Activated CD8-positive, alpha-beta T cell treated with anti-CD3 and anti-CD28 coated beads for 36 hours (primary cell): ENCODE data around the gene MAPK6. TPM values are rescaled to one million over a fixed set of nuclear protein-coding genes. Genes with fewer than 3 reads are reported as not detected.
A peak's percentile ranks its signal among the peaks of the same experiment; 100 is the strongest.

Source experiments
- ATAC-seq: fragments of 200-7000 bp; cut with Tn5 transposase; one replicate; pipeline ENCODE4 v1.10.0; 2021; ENCODE audit warnings: mild to moderate bottlenecking, moderate library complexity
- CTCF ChIA-PET: fragments of 350-600 bp; sonication (Branson Sonifier 250); formaldehyde crosslinking; loops from one replicate; lab custom pipeline; 2021; ENCODE audit warnings: antibody characterized with exemption; lab: Charles Lee
- POLR2A ChIA-PET: fragments of 350-600 bp; sonication (Branson Sonifier 250); formaldehyde crosslinking; loops from one replicate; lab custom pipeline; 2021; ENCODE audit warnings: antibody characterized with exemption; lab: Charles Lee
- DNase-seq: peaks from one replicate; pipeline ENCODE4 v3.0.0-alpha.2; 2020
- H3K27ac Mint-ChIP-seq: one replicate; pipeline ENCODE4 v1.8.0; 2021; ENCODE audit warnings: mild to moderate bottlenecking, mixed read lengths
- H3K27me3 Mint-ChIP-seq: one replicate; pipeline ENCODE4 v1.8.0; 2021; ENCODE audit warnings: mixed read lengths
- H3K36me3 Mint-ChIP-seq: one replicate; pipeline ENCODE4 v1.8.0; 2021; ENCODE audit warnings: low read depth, mixed read lengths
- H3K4me1 Mint-ChIP-seq: one replicate; pipeline ENCODE4 v1.8.0; 2021; ENCODE audit warnings: low read depth, mixed read lengths
- H3K4me3 Mint-ChIP-seq: one replicate; pipeline ENCODE4 v1.8.0; 2021; ENCODE audit warnings: mild to moderate bottlenecking, moderate library complexity, mixed read lengths
- H3K9me3 Mint-ChIP-seq: one replicate; pipeline ENCODE4 v1.8.0; 2021; ENCODE audit warnings: mixed read lengths
- intact Hi-C: fragments of 100-400 bp; cut with micrococcal nuclease; formaldehyde crosslinking; loops from one replicate; pipeline ENCODE4 v1.10.0; 2022
- total RNA-seq, 2 experiments: library from RNA; stranded (reverse); gene quantifications; one replicate each; pipeline ENCODE4 v1.2.3, GENCODE V29; 2021
- TF ChIP-seq, protein P1 (sequence below): fragments of 200-600 bp; IDR thresholded peaks from one replicate; pipeline ENCODE4 v1.8.0; 2022; ENCODE audit warnings: antibody characterized with exemption, mild to moderate bottlenecking

Gene MAPK6
- total RNA-seq, 2 experiments from 2014 or later, result 40.5 to 42.2 TPM

DNA sequence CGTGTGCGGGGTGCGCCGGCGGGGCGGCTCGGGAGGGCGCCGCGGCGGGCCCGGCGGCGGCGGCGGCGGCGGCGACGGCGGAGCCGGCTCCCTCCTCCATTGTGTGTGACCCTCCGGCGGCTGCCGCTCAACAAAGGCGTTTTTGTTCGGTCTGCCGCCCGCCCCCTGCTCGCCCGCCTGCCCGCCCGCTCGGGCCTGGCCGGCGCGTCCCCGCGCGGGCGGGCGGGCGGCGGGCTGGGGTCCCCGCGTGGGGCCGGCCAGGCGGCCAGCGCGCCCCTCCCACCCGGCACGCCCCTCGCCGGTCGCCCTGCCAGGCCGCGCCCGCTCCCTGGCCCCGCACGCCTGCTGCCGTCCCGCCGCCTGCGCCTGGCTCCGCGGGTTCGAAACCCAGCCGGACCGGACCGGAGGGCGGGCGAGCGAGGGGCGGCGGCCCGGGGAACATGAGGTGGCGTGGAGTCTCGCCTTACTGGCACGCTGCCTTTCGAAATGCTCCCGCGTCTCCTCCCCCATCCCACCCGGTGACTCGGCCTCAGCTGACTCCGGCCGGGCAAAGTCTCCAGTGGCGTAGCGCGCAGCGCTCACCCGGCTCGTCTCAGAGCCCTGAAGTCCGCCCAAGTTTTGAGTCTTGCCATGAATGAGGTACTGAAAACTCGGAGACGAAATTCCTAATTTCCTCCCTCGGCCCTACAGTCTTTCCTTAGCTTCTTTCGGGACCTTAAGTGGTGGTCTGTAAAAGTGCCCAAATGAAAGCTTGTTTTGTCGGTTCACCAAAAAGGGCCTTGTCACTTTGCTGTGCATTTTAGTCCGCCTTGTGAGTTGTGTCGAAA is 588 bp downstream of the MAPK6 start:
- H3K27me3 Mint-ChIP-seq, result no peaks in the 10 kb centered on the region
- DNase-seq, result peak; percentile 80
- TF ChIP-seq, protein P1, sequence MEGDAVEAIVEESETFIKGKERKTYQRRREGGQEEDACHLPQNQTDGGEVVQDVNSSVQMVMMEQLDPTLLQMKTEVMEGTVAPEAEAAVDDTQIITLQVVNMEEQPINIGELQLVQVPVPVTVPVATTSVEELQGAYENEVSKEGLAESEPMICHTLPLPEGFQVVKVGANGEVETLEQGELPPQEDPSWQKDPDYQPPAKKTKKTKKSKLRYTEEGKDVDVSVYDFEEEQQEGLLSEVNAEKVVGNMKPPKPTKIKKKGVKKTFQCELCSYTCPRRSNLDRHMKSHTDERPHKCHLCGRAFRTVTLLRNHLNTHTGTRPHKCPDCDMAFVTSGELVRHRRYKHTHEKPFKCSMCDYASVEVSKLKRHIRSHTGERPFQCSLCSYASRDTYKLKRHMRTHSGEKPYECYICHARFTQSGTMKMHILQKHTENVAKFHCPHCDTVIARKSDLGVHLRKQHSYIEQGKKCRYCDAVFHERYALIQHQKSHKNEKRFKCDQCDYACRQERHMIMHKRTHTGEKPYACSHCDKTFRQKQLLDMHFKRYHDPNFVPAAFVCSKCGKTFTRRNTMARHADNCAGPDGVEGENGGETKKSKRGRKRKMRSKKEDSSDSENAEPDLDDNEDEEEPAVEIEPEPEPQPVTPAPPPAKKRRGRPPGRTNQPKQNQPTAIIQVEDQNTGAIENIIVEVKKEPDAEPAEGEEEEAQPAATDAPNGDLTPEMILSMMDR, result no peak
- no peaks in the 10 kb centered on the region for H3K9me3 Mint-ChIP-seq
- peak overlapping the region; percentile 97 for H3K27ac Mint-ChIP-seq
- H3K4me1 Mint-ChIP-seq, result peaks cover 32% of the 10 kb centered on the region
- ChIA-PET CTCF (interaction anchor here (0.8 to 1.3 kb wide), 5 partner anchors 14 to 139 kb away, joined by 3 to 7 read pairs (median 3); partner anchors contain the start of gene LEO1), POLR2A (interaction anchor here (0.6 to 4.0 kb wide), 10 partner anchors 10 to 91 kb away, joined by 3 to 30 read pairs (median 5); partner anchors contain the start of gene LEO1)
- H3K4me3 Mint-ChIP-seq, result peak overlapping the region; percentile 90
- peak; percentile 57 for ATAC-seq
- H3K36me3 Mint-ChIP-seq, result peaks cover 10% of the 10 kb centered on the region
- intact Hi-C loops, result loop anchor here (5.0 kb wide), 1 partner anchor 37 kb away; no protein-coding TSS in a partner anchor

DNA sequence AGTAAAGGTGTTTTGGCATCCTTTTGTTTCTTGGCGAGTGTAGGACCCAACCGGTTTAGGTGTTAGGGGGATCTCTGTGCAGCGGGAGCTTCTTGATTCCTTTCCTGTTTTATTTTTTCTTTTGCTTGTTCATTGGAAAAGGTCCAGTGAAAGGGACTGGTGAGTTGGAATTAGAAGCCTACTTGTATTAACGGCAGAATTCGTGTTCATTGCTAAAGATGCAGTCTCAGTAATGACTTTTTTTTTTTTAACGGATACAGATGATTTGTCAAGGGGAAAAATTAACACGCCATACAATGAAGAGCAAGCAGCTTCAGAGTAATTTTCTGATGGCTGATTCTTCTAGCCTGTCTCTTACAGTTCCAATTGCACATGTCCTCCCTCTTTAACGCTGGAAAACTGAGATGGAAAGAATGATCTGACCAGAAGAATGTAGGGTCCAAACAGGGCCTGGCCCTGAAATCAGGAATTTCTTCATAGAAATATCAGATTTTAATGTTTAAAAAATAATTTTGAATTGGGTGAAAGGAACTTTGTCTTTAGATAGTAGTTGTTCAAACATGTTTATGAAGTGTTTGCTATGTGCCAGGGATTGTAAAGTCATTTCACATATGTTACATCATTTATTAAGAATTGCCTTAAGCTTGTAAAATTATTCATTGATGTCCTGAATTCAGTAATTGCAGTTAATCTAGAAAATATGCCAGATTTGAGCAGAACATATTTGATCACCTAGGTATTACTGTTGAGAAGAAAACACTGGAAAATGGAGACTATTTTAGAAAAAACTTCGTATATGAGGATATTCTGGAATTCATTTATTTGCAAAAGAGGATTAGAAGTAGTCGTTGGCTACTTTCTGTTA is 1.4 kb downstream of the MAPK6 start:
- peaks cover 32% of the 10 kb centered on the region for H3K4me1 Mint-ChIP-seq
- DNase-seq (no peak), ATAC-seq (peak; percentile 10)
- intact Hi-C loops, result loop anchor here (5.0 kb wide), 1 partner anchor 38 kb away; no protein-coding TSS in a partner anchor
- H3K36me3 Mint-ChIP-seq, result peaks cover 10% of the 10 kb centered on the region
- H3K4me3 Mint-ChIP-seq, result peak overlapping the region; percentile 85
- CTCF ChIA-PET, result interaction anchor here (0.8 to 2.2 kb wide), 7 partner anchors 15 to 138 kb away, joined by 3 to 12 read pairs (median 3); partner anchors contain the start of gene LEO1
- TF ChIP-seq, protein P1, result no peak
- POLR2A ChIA-PET, result interaction anchor here (0.6 to 4.0 kb wide), 11 partner anchors 9 to 90 kb away, joined by 3 to 30 read pairs (median 5); partner anchors contain the start of gene LEO1
- H3K27ac Mint-ChIP-seq, result peak overlapping the region; percentile 97
- no peaks in the 10 kb centered on the region for H3K9me3 Mint-ChIP-seq
- H3K27me3 Mint-ChIP-seq, result no peaks in the 10 kb centered on the region

DNA sequence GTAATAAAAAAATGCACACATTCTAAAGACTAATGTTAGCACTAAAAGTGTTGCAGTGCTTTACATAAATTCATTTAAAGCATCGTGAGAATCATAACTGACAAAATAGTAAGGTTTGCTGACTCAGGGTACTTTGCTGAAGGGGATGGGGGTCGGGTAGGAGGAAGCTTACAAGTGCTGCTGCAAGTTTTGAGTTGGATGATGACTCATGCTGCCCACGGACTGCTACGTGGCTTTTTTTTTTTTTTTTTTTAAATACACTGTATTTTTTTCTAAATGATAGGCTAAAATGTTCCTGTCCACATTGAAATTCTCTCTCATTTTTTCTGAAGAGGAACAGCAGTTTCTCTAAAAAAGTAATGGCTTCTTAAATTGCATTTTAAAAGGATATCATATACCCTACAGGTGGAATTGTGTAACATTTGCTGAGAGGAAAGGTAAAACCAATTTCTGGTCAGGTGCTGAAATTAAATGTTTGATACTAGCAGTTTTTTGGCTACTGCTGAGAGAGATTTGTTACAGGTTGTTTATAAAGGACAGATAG is 2.2 kb downstream of the MAPK6 start:
- intact Hi-C loops, result loop anchor here (5.0 kb wide), 1 partner anchor 39 kb away; no protein-coding TSS in a partner anchor
- H3K4me1 Mint-ChIP-seq, result peaks cover 37% of the 10 kb centered on the region
- H3K4me3 Mint-ChIP-seq, result peak overlapping the region; percentile 85
- DNase-seq, result peak; percentile 86
- TF ChIP-seq, protein P1, result no peak
- ChIA-PET POLR2A (interaction anchor here (1.4 to 4.0 kb wide), 5 partner anchors 9 to 40 kb away, joined by 4 to 30 read pairs (median 6); no protein-coding TSS in a partner anchor), CTCF (interaction anchor here (1.3 to 2.2 kb wide), 2 partner anchors 25 to 57 kb away, joined by 3 to 12 read pairs; no protein-coding TSS in a partner anchor)
- H3K27me3 Mint-ChIP-seq, result no peaks in the 10 kb centered on the region
- peaks cover 10% of the 10 kb centered on the region for H3K36me3 Mint-ChIP-seq
- no peaks in the 10 kb centered on the region for H3K9me3 Mint-ChIP-seq
- ATAC-seq, result peak; percentile 51
- peak overlapping the region; percentile 97 for H3K27ac Mint-ChIP-seq

DNA sequence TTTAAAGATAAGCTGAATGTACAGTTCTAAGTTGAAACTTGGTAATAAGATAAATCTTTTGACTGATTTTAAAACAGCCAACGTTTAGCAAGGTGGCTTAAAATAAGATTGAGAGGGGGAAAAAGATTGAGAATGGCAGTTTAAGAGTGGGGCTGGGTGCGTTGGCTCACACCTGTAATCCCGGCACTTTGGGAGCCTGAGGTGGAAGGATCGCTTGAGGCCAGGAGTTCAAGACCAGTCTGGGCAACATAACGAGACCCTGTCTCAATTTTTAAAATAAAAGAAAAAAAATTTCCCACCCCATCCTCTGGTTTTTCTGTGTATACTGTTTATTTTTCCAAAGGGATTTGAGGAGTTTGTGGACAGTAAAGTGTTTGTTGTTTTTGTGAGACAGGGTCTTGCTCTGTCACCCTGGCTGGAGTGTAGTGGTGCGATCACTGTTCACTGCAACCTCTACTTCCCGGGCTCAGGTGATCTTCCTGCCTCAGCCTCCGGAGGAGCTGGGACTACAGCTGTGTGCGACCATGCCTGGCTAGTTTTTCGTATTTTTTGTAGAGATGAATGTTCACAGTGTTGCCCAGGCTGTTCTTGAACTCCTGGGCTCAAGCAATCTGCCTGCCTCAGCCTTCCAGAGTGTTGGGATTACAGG is 3.0 kb downstream of the MAPK6 start:
- peak overlapping the region; percentile 66 for H3K27ac Mint-ChIP-seq
- intact Hi-C loops, result loop anchor here (5.0 kb wide), 1 partner anchor 40 kb away; no protein-coding TSS in a partner anchor
- ChIA-PET CTCF (interaction anchor here (1.1 to 2.5 kb wide), 3 partner anchors 16 to 56 kb away, joined by 3 to 12 read pairs (median 6); partner anchors contain the start of gene LEO1), POLR2A (interaction anchor here (2.9 kb wide), 1 partner anchor 12 kb away, joined by 7 read pairs; no protein-coding TSS in a partner anchor)
- H3K4me1 Mint-ChIP-seq, result peaks cover 37% of the 10 kb centered on the region
- H3K9me3 Mint-ChIP-seq, result no peaks in the 10 kb centered on the region
- DNase-seq (no peak), ATAC-seq (no peak)
- peak overlapping the region; percentile 12 for H3K4me3 Mint-ChIP-seq
- no peaks in the 10 kb centered on the region for H3K27me3 Mint-ChIP-seq
- TF ChIP-seq, protein P1, result no peak
- peaks cover 10% of the 10 kb centered on the region for H3K36me3 Mint-ChIP-seq
